ENCODE results near the gene INPPL1.
A peak's percentile ranks its signal among the peaks of the same experiment; 100 is the strongest.

The INPPL1 gene

GRCh38 chr11:72218251-72218745 is 6.3 kb upstream of the INPPL1 start:
- no peak for DNase-seq (ENCODE audit: low spot score)

- no peak for DNase-seq (ENCODE audit: low spot score)
Observed at GRCh38 chr11:72220696-72221363, 3.7 kb upstream of the INPPL1 start.

GRCh38 chr11:72221386-72222075 is 3.0 kb upstream of the INPPL1 start:
- peak; percentile 0 for DNase-seq (ENCODE audit: low spot score)

DNA sequence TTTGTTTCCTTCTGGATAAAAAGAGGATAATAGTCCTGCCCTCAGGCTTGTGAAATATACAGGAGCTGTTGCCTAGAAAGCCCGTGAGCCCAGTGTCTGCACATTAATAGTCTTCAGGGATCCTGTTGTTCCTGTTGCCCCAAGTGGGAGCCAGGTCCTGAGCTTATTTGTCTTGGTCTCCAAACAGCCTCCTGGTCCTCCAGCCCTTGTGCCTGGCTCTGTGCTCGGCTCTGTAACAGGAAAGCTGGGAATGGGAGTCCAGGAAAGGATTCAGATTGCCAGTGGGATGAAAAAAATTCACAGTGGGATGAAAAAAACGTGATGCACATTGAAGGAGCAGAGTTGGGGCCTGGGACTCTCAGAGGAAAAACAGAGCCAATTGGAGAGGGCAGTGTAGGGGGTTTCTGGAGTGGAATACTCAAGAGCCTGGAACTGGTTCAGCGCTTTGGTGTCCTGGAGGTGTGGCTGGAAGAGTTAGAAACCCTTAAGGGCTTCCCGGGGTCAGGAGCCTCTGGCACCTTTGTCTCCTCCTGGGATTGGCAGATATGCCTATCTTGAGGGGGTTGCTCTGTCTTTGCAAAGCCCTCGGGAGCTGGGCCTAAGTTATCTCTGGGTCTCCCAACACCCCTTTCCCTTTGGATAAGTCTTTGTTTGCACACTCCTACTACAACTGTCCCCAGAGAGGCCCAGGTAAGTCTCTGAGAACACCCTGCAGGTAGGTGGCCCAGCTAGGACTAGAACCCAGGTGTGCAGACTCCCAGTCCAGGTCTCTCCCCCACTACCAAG is 2.3 kb upstream of the INPPL1 start:
- peak; percentile 1 for DNase-seq (ENCODE audit: low spot score)

GRCh38 chr11:72222907-72223614 is 1.5 kb upstream of the INPPL1 start:
- DNase-seq (ENCODE audit: low spot score): peak; percentile 96

DNA sequence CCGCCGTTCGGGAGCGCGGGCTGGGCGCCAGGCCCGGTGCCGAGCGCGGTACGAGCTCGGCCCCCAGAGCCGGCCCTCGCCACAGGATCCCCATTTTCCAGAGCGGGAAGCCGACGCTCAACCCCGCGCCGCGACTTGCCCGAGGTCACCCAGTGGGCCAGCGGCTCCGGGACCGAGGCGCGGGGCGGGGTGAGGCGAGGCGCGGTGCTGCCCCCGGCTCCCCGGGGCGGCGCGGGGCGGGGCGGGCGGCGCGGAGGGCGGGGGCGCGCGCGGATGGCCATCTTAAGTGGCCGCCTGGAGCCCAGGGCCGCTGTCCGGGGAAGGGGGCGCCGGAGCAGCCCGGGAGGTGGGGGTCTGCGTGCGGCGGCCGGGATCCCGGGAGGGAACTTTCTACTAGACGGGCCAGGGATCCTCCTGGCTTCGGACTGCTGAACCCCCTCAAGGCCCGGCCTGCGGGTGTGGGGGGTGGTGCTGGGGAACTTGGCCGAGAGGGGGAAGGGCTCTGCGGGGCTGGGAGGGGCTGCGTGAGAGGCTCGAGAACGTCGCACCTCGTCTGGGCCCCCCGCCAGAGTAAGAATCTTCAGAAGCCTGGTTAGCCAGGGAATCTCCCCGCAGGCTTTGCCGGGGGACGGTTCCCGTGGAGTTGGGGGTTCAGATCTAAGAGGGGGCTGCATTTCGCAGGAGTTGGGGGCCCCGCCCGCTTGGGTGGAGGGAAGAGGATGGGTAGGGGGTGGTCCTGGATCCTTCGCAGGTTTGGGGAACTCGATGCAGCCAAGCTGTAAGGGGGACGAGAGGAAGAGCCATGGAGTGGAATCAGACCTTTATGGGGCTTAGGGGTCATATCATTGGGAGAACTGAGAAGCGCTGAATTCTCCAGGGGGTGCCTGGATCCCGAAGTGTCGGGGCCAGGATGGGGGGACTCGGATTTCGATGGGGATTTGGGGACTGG is 678 bp upstream of the INPPL1 start:
- DNase-seq (ENCODE audit: low spot score): peak; percentile 93

GRCh38 chr11:72225411-72225951 is 914 bp downstream of the INPPL1 start:
- peak; percentile 32 for DNase-seq (ENCODE audit: low spot score)

GRCh38 chr11:72226701-72227100 is 2.1 kb downstream of the INPPL1 start:
- no peak for DNase-seq (ENCODE audit: low spot score)

GRCh38 chr11:72227316-72228228 is 3.0 kb downstream of the INPPL1 start:
- no peak for DNase-seq (ENCODE audit: low spot score)

GRCh38 chr11:72228229-72228843 is 3.8 kb downstream of the INPPL1 start:
- DNase-seq (ENCODE audit: low spot score): no peak

- DNase-seq (ENCODE audit: low spot score): no peak
Observed at GRCh38 chr11:72228844-72229231, 4.3 kb downstream of the INPPL1 start.

GRCh38 chr11:72229336-72229924 is 4.9 kb downstream of the INPPL1 start:
- DNase-seq (ENCODE audit: low spot score): no peak

DNA sequence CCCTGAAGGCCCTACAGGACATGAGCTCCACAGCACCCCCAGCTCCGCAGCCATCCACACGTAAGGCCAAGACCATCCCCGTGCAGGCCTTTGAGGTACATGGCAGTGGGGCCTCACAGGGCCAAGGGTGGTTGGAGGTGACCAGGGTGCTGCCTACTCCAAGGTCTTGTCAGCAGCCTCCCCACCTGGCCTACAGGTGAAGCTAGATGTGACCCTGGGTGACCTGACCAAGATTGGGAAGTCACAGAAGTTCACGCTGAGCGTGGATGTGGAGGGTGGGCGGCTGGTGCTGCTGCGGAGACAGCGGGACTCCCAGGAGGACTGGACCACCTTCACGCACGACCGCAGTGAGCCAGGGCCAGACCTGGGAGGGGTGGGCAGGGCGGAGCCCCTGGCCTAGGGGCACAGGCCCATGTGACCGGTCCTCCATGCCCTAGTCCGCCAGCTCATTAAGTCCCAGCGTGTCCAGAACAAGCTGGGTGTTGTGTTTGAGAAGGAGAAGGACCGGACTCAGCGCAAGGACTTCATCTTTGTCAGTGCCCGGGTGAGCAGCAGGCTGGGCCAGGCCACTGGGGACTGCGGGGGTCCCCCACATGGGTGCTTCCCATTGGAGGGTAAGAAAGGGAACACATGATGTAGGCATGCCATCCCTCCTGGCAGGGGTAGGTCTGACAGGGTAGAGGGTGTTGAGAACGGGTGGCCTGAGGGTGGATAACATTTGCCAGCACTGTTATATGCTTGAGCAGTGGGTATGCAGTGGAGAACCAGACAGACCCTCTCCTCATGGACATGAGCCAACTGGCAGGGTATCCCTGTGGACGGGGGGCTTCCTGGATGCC is 5.6 kb downstream of the INPPL1 start:
- DNase-seq (ENCODE audit: low spot score): no peak

DNA sequence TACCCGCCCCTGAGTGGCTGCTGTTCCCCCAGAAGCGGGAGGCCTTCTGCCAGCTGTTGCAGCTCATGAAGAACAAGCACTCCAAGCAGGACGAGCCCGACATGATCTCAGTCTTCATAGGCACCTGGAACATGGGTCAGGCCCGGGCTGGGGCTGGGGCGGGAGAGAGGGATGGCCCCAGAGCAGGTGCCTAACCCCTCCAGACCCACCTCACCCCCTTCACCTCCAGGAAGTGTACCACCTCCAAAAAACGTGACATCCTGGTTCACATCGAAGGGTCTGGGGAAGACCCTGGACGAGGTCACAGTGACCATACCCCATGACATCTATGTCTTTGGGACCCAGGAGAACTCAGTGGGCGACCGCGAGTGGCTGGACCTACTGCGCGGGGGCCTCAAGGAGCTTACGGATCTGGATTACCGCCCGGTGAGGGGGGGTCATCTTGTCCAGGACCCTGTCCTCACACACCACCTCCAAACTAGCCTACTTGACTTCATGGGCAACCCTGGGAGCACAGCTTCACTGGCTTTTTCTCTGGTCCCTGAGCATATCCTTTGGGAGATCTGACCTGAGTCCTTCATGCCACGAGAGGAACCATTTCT is 6.3 kb downstream of the INPPL1 start:
- DNase-seq (ENCODE audit: low spot score): no peak

DNA sequence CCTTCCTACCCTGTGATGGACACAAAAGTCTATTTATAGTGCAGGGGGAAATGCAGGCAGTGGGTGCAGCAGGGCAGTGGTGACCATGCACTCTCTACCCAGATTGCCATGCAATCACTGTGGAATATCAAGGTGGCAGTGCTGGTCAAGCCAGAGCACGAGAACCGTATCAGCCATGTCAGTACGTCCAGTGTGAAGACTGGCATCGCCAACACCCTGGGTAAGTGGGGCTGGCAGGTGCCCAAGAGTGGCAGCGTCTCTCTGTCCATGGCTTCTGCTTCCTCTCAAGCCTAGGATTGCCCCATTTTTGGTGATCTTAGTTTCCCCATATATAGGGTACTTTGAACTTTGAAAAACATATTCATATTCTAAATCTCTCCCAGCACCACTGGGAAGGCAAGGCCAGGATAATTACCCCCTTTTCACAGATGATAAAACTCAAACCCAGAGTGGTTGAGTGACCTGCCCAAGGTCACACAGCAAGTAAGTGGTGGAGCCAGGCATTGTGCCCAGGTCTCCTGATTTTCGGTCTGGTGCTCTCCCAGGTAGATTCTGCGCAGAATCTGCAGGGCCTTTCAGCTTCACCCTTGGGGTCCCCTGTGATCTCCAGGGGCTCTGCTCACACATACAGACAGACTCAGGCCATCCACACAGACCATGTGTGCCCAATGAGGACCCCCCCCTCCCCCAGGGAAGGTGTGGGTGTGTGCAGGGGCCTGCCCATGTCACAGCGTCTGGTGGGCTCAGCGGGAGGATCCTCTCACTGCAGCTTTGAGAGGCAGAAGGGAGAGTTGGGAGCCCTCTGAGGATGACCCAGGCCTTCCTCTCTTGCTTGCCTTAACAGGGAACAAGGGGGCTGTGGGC is 7.1 kb downstream of the INPPL1 start:
- DNase-seq (ENCODE audit: low spot score): no peak

GRCh38 chr11:72232260-72233055 is 7.9 kb downstream of the INPPL1 start:
- DNase-seq (ENCODE audit: low spot score): no peak
